ENCODE results near the gene BABAM1.
A peak's percentile ranks its signal among the peaks of the same experiment; 100 is the strongest.

Gene BABAM1

DNA sequence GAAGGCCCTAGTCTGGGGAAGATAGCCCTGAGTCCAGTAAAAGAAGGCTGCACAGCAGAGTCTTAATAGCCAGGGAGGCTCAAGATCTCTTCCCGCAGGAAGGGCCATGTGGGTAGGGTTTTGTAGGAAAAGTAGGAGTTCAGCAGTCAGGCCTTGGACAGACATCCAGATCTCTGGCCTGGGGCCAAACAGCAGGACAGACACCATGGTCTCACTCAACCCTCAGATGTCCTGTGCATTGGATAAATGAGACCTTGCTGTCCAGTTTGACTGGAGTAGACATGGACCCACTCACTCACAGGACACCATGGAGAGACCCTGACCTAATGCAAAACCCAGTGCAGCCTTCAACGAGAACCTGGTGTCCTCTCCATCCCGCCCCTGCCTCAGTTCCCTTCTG lies 37.4 kb upstream of the BABAM1 start:
- TF ChIP-seq, protein P1, sequence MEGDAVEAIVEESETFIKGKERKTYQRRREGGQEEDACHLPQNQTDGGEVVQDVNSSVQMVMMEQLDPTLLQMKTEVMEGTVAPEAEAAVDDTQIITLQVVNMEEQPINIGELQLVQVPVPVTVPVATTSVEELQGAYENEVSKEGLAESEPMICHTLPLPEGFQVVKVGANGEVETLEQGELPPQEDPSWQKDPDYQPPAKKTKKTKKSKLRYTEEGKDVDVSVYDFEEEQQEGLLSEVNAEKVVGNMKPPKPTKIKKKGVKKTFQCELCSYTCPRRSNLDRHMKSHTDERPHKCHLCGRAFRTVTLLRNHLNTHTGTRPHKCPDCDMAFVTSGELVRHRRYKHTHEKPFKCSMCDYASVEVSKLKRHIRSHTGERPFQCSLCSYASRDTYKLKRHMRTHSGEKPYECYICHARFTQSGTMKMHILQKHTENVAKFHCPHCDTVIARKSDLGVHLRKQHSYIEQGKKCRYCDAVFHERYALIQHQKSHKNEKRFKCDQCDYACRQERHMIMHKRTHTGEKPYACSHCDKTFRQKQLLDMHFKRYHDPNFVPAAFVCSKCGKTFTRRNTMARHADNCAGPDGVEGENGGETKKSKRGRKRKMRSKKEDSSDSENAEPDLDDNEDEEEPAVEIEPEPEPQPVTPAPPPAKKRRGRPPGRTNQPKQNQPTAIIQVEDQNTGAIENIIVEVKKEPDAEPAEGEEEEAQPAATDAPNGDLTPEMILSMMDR (conservative IDR thresholded peaks at IDR 0.05): no peak
- no peak overlapping the region for H3K27ac ChIP-seq

- TF ChIP-seq, protein P1 (conservative IDR thresholded peaks at IDR 0.05): no peak
- H3K27ac ChIP-seq: no peak overlapping the region
Observed at GRCh38 chr19:17232258-17232657, 35.0 kb upstream of the BABAM1 start.

DNA sequence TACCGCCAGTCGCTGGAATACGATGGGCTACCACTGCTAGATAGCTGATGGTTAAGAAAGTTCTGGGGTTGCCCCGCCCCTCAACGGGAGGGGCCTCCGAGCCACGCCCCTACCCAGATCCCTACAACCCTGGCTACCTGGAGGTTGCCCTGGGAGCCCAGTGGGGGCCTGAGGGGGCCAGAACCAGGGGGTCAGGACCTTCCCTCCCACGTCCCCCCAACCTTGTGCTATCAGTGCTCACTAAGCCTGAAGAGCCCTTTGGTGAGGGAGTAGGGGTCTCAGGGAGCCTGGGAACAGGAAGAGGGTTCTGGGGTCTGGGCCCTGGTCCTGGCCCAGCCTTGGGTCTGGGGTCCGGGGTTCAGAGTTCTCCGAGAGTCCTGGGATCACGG lies 32.3 kb upstream of the BABAM1 start:
- H3K27ac ChIP-seq: peak overlapping the region; percentile 95

GRCh38 chr19:17235300-17235970 lies 31.8 kb upstream of the BABAM1 start:
- H3K27ac ChIP-seq: peak overlapping the region; percentile 95
- TF ChIP-seq, protein P1 (conservative IDR thresholded peaks at IDR 0.05): peak; percentile 69

More for the DNA sequence above, 32.3 kb upstream of the BABAM1 start:
- TF ChIP-seq, protein P1 (conservative IDR thresholded peaks at IDR 0.05): no peak

DNA sequence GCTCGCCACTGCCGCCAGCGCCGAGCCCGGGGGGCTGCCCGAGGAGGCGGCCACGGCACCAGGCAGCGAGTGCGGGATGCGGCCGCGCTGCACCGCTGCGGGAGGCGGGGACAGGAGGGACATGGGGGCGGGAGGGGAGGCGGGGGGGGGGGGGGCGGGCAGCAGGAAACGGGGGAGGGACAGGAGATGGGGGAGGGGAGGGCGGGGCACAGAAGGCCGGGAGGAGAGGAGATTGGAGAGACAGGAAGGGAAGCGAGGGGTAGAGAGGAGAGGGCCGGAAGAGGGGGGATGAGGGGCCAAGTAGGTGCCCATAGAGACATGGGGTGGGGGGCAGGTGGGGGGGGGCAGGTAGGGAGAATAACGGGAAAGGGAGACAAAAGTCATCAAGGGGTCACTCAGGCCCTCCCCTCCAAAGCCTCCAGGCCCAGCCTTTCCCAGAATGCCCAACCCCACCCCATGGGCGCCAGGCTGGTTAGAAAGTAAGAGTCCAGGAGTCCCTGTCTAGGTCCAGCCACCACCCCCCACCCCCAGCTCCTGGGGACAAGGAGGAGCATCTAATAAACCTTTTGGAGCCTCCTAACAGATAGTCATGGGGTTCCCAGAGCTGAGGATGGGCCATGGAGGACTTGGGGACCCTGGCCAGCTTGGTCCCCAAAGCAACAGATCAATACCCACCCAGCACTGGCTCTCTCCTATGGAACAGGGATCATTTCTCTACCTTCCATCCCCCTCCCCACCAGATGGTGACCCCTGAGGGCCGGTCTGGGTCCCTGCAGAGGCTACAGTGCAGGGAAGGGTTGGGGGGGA lies 31.1 kb upstream of the BABAM1 start:
- TF ChIP-seq, protein P1 (conservative IDR thresholded peaks at IDR 0.05): no peak
- H3K27ac ChIP-seq: peak overlapping the region; percentile 95

GRCh38 chr19:17236811-17237543 lies 30.3 kb upstream of the BABAM1 start:
- peak overlapping the region; percentile 95 for H3K27ac ChIP-seq
- TF ChIP-seq, protein P1 (conservative IDR thresholded peaks at IDR 0.05): no peak
